GM19467 (cell line): Measurements from ENCODE around the gene DBNL.

Experiments
- ATAC-seq: cut with Tn5 transposase; IDR thresholded peaks from one replicate; pipeline ENCODE4 v1.9.1; 2021; ENCODE audit warnings: mild to moderate bottlenecking, moderate library complexity; ENCODE audit not compliant: unreplicated experiment

Gene DBNL

GRCh38 chr7:44097064-44097932, 52.8 kb downstream of the DBNL start:
- no peak for ATAC-seq

- no peak for ATAC-seq
Measured at GRCh38 chr7:44098092-44099068, 53.9 kb downstream of the DBNL start.

- ATAC-seq: no peak
Measured at GRCh38 chr7:44099669-44100068, 55.2 kb downstream of the DBNL start.

- no peak for ATAC-seq
Measured at GRCh38 chr7:44100458-44101302, 56.2 kb downstream of the DBNL start.

- ATAC-seq: no peak
Measured at GRCh38 chr7:44101303-44101965, 56.9 kb downstream of the DBNL start.

DNA sequence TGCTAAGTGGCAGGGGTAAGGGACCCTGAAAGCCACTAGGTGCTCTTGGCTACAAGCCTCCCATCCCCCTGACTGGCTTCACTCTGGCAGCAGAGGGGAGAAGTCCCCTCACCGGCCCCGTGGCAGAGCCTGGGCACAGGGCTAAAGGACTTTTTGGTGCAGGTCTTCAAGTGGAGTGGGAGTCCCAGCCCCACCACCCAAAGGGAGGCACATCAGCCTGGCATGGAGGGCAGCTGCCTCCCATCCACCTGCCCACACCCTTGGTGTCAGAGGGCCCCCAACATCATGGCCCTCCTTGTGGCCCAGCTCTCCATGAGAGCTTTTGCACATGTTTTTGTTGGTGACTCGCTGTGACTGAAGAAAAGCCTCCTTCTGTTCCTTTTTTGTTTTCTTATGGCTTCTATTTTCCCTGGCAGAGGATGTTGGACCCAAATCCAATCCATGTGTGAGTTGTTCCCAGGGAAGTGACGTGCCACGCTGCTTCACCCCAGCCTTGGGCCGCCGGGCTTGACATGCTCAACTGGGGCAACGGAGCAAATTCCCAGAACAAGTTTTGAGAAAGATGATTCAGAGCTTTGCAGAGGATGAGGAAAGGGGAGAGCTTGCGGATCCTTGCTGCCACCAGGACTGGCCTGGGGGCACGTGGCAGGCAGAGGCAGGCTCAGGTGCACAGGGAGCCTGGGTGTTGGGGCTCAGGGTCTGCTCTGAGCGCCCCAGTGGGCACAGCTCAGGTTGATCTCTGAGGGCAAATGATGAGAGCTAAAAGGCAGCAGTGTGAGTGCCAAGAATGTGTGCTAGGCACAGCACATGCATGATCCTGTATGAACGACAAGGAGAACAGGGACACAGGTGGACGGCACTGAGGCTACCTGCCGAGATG, 57.7 kb downstream of the DBNL start:
- ATAC-seq: no peak

GRCh38 chr7:44102846-44103565, 58.5 kb downstream of the DBNL start:
- ATAC-seq: no peak

DNA sequence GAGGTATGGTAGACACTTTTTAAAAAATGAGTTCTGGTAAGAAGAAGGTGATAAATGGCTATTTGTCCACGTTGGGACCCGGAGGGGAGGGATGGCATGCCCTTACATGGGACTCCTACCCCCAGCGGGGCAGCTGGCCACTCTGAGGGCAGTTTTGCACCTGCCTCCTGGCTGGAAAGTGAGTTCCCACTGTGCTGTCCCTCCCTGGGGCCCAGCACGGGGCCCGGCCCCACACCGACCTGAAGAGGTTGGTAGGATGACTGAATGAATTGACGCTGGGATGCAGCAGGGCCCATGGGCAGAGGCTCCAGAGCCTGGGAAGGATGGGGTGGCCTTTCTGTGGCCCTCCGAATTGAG, 59.0 kb downstream of the DBNL start:
- no peak for ATAC-seq

GRCh38 chr7:44103923-44104859, 59.7 kb downstream of the DBNL start, which contains the start of gene AEBP1:
AEBP1 (plus strand) TSS chr7:44104345; CDS start chr7:44104666, 321 bp downstream.
- ATAC-seq: no peak

GRCh38 chr7:44104860-44105771, 60.6 kb downstream of the DBNL start:
- no peak for ATAC-seq

DNA sequence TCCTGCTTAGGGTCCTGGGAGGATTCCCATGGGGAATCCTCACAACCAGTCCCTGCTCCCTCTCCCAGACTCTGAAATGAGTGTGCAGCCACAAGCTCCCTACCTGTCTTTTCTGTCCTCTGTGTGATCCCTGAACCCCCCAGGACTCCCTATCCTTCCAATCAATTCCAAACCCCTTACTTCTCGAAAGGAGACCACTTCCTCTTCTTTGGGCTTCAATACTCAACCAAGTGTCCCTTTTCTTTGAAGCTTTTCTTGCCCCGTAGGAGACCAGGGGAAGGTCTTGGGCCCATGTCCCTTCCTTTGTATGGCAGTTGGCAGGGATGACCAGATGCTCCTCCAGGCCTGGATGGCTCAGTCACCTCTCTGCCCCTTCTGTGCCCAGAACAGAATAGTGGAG, 61.3 kb downstream of the DBNL start:
- no peak for ATAC-seq

DNA sequence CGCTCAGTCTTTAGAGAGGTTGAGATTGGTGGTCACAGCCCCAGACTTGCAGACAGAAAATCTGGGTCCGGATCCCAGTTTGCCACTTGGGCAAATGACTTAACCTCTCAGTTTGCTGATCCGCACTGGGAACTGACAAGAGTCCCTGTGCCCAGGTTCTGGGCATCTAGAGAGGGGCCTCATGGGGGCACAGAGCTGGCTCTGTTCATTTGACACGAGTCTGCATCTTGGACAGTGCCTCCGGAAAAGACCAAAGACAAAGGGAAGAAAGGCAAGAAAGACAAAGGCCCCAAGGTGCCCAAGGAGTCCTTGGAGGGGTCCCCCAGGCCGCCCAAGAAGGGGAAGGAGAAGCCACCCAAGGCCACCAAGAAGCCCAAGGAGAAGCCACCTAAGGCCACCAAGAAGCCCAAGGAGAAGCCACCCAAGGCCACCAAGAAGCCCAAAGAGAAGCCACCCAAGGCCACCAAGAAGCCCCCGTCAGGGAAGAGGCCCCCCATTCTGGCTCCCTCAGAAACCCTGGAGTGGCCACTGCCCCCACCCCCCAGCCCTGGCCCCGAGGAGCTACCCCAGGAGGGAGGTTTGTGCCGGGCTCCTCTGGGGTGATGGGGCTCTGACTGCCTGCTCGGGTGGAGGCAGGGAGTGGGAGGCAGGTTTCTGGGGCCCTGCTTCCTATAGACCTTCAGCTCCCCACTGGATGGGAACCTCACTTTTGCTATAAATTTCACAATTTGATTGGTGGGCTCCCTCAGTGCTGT, 62.0 kb downstream of the DBNL start:
- no peak for ATAC-seq

- no peak for ATAC-seq
Measured at GRCh38 chr7:44107116-44107960, 62.8 kb downstream of the DBNL start.

- ATAC-seq: no peak
Measured at GRCh38 chr7:44107961-44108767, 63.7 kb downstream of the DBNL start.
